Fibroblast of villous mesenchyme (primary cell): ENCODE results near the gene HIGD1C. TPM values are rescaled to one million over a fixed set of nuclear protein-coding genes. Genes with fewer than 3 reads are reported as not detected.

Experiments
- DNase-seq: peaks from one replicate; pipeline ENCODE4 v3.0.0-alpha.2; 2010; ENCODE audit warnings: low read depth
- H3K4me3 ChIP-seq: 2 replicates; pipeline ENCODE4 v1.5.1; 2011; ENCODE audit warnings: low read depth, mild to moderate bottlenecking, low read length
- CTCF ChIP-seq: IDR thresholded peaks from 2 replicates; pipeline ENCODE4 v1.5.1; 2012; ENCODE audit warnings: low read depth, mild to moderate bottlenecking, low read length; ENCODE audit not compliant: insufficient read depth
- total RNA-seq: library from RNA; depleted of rRNA; stranded (reverse); fragments of >200 nt; gene quantifications from 2 replicates; pipeline ENCODE4 v1.2.3, GENCODE V29; 2012

The HIGD1C gene
- total RNA-seq, 1 donor: not detected

GRCh38 chr12:50934371-50934851 lies 17.9 kb upstream of the HIGD1C start:
- no peak overlapping the region for H3K4me3 ChIP-seq
- no peak for TF ChIP-seq CTCF
- DNase-seq: no peak

- DNase-seq: peak; percentile 85
- H3K4me3 ChIP-seq: no peak overlapping the region
- no peak for TF ChIP-seq CTCF
Measured at GRCh38 chr12:50934981-50935807, 17.1 kb upstream of the HIGD1C start.

GRCh38 chr12:50936821-50937530 lies 15.4 kb upstream of the HIGD1C start:
- DNase-seq: no peak
- no peak overlapping the region for H3K4me3 ChIP-seq
- no peak for TF ChIP-seq CTCF

GRCh38 chr12:50937653-50938052 lies 14.7 kb upstream of the HIGD1C start:
- no peak for TF ChIP-seq CTCF
- H3K4me3 ChIP-seq: no peak overlapping the region
- DNase-seq: no peak

GRCh38 chr12:50947933-50948626 lies 4.3 kb upstream of the HIGD1C start:
- DNase-seq: no peak
- no peak overlapping the region for H3K4me3 ChIP-seq
- no peak for TF ChIP-seq CTCF

GRCh38 chr12:50948798-50949197 lies 3.5 kb upstream of the HIGD1C start:
- DNase-seq: no peak
- H3K4me3 ChIP-seq: no peak overlapping the region

More at GRCh38 chr12:50948798-50949197, 3.5 kb upstream of the HIGD1C start:
- no peak for TF ChIP-seq CTCF
